GM19023 (cell line): Measurements from ENCODE around the gene DGAT2.
A peak's percentile ranks its signal among the peaks of the same experiment; 100 is the strongest.

Source experiments
- ATAC-seq: cut with Tn5 transposase; IDR thresholded peaks from one replicate; pipeline ENCODE4 v1.9.1; 2021; ENCODE audit warnings: mild to moderate bottlenecking, moderate library complexity; ENCODE audit not compliant: unreplicated experiment

DGAT2 gene

DNA sequence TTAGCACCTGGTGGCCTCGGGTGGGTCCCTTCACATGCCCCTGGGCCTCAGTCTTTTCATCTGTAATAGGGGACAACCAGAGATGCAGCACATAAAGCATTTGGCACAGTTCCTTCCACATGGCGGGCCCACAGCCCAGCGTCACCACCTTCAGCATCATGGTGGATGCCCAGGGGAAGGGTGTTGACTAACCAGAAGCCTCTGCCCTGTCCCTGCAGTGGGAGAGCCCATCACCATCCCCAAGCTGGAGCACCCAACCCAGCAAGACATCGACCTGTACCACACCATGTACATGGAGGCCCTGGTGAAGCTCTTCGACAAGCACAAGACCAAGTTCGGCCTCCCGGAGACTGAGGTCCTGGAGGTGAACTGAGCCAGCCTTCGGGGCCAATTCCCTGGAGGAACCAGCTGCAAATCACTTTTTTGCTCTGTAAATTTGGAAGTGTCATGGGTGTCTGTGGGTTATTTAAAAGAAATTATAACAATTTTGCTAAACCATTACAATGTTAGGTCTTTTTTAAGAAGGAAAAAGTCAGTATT lies 31.6 kb downstream of the DGAT2 start:
- no peak for ATAC-seq

DNA sequence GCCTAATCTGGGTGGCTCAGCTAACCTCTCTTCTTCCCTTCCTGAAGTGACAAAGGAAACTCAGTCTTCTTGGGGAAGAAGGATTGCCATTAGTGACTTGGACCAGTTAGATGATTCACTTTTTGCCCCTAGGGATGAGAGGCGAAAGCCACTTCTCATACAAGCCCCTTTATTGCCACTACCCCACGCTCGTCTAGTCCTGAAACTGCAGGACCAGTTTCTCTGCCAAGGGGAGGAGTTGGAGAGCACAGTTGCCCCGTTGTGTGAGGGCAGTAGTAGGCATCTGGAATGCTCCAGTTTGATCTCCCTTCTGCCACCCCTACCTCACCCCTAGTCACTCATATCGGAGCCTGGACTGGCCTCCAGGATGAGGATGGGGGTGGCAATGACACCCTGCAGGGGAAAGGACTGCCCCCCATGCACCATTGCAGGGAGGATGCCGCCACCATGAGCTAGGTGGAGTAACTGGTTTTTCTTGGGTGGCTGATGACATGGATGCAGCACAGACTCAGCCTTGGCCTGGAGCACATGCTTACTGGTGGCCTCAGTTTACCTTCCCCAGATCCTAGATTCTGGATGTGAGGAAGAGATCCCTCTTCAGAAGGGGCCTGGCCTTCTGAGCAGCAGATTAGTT lies 32.3 kb downstream of the DGAT2 start:
- no peak for ATAC-seq

DNA sequence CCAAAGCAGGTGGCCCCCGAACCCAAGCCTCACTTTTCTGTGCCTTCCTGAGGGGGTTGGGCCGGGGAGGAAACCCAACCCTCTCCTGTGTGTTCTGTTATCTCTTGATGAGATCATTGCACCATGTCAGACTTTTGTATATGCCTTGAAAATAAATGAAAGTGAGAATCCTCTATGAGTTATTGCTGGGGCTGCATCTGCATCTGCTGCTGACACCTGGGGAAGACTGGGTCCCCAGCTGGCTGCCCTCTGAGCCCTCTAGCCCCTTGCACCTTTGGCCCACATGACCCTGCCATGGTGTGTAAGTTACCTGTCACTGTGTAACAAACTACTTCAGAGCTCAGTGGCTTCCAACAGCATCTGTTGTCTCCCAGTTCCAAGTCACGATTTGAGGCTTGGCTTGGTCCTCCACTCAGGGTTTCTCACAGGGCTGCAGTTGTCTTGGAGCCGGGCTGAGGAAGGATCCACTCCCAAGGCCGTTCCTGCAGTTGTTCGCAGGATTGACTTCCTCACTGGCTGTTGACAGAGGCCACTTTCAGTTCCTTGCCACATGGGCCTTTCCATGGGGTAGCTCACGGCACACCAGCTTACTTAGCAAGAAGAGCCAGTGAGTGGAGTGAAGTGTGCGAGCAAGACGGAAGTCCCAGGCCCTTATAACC lies 32.9 kb downstream of the DGAT2 start:
- ATAC-seq = no peak

DNA sequence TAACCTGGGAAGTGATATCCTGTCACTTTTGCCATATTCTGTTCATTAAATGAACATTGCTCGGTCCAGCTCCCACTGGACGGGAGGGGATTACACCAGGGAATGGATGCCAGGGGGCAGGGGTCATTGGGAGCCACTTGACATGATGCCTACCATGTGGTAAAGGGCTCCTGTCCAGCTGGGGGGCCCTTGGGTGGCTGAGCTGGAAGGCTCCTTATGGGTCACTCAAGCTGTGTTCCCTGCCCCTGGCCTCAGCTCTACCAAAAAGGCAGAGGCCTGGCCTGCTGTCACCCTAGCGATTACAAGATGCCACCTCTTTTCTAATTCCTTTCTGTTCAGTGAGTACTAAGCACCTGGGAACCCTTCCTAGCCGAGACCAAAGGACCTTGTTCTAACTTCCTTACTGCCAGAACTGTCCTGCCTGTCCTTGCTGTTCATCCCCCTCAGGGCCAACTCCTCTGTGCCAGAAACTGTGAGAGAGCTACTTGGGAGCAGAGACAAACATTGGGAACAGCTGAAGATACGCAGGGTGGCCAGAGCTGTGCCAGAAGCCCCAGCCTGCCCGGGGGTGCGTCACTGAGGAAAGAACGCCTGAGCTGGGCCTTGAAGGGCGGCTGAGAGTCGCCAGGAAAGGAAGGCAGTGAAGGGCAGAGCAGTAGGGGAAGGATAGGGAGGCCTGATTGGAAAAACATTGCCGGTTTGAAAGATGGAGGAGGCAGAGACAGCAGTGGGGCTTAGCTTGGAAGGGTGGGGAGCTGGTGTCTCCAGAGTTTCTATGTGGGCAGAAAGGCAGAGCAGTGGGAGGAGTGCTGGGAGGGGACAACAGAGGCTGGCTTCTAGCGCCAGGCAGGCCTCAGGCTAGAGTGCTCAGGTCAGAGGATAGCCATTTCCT lies 33.7 kb downstream of the DGAT2 start:
- no peak for ATAC-seq

DNA sequence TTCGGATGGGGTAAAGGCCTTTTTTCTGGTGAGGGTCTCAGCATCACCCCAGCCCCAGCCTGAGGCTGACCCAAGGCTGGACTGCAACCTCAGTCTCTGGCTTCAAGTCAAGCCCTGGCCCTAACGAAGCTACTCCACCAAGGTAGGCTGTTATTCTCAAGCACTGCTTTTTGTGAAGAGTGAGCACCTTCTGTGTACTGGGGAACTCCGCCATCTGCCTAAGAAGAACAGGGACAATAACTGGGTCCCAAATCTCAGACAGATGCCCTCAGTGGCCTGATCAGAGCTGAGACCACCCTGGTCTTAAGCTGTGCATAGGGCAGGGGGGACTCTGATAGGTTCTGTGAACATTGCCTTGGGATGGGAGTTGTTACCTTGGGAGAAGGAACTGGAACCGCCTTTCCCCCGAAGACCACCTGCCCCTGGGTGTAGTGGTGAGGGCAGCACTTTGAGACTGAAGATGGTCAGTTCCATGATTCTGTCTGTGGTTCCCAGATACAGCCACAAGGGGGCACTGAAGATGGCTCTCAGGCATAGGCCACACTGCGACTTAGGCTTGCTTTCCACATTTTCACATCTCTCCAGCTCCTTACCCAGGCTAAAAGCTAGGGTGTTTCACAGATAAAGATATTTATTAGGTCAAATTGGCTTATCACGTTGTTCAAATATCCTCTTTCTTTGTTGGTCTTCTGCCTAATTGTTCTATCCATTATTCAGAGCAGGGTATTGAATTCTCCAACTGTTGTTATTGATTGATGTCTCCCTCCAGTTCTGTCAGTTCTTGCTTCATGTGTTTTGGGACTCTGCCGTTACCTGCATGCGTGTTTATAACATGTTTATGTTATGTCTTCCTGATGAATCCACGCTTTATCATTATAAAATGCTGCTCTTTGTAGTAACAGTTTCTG lies 34.6 kb downstream of the DGAT2 start:
- no peak for ATAC-seq

DNA sequence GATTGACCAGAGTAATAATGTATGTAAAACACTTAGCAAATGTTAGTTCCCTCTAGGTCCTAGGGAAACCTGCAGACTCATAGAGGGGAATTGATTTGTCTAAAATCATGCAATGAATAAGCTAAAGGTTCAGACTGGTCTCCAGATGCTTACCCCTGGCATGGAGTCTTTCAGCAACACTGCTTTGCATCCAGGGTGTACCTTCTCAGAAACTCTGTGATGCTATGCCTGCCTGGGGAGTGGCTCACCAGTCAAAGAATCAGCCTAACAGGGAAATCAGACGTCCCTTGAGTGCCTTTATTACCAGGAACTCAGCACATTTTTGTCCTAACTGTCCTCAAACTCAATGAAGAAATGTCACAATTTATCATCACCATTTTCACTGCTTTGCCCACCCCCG lies 40.5 kb downstream of the DGAT2 start:
- no peak for ATAC-seq

DNA sequence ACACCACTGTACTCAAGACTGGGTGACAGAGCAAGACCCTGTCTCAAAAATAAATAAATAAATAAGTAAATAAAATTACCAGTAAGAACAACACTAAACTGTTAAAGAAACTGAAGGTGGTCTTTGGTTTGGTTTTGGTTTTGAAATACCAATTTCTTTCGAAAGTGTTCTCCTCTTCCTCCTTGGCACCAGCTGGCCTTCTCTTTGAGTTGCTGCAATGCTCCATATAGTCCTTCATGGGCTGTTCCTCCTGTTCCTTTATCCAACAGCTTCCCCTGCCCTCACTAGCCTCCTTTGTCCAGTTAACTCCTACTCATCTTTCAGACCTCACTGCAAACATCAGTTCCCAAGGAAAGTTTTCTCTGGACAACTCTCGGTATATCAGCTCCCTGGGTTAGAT lies 41.4 kb downstream of the DGAT2 start:
- no peak for ATAC-seq

DNA sequence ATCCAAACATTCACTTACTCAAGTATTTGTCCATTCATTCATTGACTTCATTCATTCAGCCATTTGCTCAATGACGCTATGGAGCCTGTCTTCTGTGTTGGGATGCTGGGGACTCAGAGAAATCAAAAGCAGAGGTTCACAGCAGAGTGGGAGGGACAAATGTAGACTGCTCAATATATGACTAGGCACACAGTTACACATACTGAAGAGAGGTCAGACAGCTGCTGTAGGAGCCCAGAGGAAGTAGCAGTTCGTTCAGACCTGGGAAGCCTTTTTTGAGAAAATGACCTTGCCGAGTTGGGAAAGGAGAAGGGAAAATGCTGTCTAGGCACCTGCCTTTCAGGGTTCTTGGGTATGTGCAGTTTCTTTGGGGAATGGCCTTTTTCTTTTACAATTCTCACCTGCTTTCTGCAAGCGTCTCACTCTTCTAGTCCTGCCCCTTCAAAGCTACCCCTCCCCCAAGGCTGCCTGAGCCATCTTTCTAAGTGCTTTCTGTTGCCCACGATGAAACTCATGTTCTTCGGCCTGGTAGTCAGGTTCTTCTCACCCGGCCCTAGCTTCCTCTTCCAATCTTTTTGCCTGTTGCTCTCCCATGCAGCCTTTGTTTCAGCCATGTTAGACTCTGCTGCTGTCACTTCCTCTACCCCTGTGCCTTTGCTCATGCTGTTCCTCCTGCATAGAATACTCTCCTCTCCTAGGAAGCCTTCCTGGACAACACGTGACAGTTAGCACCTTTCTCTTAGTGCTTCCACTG lies 42.2 kb downstream of the DGAT2 start:
- ATAC-seq = no peak

DNA sequence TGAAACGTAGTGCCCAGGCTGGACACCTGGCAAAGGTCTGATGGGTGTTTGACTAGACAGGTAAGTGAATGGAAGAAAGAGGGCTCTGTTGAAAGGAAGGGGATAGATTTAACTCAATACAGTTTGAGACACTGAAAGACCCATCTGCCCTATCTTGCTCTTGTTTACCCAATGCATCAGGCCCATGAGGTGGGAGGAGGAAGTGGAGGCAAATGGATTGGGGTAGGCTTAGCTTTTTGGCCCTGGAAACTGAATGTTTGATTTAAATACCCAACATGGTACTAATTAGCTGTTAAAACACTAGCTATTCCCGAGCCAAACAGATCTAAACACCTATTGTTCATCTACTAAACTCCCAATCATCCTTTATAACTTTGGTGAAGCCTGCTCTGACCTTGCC lies 42.9 kb downstream of the DGAT2 start:
- ATAC-seq = no peak

DNA sequence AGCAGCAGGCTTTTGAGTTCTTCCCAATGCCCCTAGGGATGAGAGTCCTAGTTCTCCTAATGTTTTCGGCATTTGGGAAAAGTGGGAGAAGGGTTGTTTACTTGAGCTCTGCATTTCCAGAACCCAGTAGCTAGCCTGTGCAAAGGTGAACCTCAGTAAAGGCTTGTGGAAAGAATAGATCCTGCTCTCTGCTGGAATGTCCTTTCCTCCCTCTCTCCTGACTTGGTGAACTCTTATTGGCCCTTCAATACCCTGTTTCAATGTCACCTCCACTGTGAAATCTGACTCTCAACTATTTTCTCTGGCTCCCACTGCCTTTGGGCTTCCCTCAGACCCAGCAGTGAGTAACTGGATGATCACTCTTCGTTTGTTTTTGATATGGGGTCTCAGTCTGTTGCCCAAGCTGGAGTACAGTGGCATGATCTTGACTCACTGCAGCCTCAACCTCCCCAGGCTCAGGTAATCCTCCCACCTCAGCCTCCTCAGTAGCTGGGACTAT lies 44.0 kb downstream of the DGAT2 start:
- no peak for ATAC-seq

DNA sequence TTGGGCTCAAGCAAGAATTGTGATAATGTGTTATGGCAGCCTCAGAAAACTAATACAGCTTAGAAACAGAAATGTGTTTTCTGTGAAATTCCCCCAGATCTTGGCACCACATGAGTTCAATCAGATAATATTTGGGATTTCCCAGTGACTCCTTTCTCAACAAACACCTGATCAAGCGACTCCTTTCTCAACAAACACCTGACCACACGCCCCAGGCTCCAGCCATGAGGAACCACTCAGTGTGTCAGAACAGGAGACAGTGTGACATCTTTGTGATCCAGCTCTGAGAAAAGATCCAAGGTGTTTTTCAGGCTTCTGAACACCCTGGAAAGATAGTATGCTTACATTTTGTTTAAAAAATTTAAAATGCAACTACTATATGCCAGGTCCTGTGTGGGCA lies 44.5 kb downstream of the DGAT2 start:
- no peak for ATAC-seq

DNA sequence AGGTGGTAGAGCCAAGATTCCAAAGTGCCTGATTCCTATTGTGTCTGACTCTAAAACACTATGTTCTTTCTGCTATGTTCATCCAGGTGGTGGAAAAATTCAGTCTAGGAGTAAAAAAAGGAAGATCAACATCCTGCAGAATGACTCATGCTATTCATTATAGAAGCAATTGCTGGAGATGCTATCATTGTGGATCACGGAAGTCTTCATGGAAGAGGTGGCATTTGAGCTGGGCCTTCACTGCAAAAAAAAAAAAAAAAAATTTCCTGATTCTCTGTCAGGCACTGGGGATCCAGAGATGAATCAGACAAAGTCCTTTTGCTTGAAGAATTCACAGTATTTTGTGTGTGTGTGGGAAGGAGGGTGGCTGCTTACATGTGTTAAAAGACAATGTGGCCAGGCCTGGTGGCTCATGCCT lies 45.1 kb downstream of the DGAT2 start:
- ATAC-seq = no peak

DNA sequence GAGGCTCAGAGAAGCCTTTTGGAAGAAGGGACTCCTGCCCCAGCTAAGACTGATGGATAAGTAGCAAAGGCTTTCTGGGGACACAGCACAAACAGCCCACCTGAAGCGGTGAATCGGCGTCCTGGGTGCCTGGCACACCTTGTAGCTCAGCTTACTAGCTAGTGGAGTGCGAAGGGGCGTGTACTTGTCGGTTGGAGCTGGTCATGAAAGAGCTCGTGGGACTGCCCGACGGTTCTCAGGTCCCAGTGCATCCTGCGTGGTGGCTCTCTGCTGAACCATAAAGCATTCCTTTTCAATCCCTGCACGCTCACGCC lies 45.7 kb downstream of the DGAT2 start:
- peak; percentile 30 for ATAC-seq

DNA sequence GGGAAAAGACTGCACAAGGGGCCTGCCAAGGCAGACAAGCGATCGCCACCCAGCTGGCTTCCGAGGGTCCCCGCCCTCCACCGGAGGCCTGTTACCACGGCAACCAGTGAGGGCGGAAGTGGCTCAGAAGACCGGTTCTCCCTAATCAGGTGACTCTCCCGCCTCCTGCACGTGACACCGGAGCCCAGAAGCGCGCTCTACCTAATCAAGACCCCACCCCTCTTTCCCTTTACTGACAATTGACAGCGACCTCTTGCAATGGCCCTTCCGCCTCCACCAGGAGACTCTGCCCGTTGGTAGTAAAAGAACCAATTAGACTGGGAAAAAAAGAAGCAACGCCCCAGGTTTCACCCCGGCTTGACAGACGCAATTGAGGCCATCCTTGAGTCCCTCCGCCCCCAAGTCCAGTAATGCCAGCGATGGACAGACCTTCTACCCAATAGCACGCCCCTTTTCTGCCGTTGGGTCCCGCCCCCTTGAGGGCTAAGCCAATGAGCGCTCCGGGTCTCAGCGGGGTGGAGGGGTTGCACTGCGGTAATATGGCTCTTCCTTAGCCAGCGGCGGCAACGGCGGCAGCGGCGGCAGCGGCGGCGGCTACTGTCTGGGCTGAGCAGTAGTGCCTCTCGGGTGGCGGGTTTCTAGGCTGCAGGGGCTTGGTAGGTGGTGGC lies 46.2 kb downstream of the DGAT2 start, which contains the start of gene UVRAG:
Gene UVRAG (plus strand): TSS at position 534 of the 668 bp plus-strand sequence. CDS start 198 bp downstream, outside the sequence.
- ATAC-seq = peak; percentile 80

DNA sequence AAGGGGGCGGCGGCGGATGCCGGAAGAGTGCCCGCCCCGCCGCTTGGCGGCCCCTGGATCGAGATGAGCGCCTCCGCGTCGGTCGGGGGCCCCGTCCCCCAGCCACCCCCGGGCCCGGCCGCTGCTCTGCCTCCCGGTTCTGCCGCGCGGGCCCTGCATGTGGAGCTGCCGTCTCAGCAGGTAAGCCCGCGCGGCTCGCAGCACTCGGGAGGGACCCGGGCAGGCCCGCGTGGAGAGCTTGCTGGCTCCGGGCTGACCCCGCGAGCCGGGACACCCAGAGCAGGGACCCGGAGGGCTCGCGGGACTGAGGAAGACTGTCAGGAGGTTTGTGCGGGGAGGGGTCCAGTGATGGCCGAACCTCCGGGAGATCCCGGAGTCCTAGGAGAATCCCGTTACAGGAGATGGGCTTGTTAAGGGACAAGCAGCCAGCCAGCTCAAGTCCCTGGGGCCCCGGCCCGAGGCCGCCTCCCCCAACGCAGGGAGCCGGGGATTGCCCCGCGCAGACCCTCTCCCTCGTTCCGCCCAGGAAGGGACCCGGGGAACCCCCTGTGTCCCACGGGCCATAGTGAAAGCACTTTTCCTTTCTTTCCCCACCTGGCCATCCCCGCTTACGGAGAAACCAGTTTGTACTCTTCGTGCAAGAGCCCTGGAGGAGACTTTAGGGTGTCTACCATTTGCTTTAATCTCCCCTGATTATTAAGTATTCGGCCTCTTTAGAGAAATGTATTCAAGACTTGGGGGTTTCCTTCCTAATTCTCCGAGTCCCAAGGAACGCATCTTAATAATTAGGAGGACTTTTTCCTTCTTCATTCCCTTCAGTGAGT lies 47.0 kb downstream of the DGAT2 start:
- peak; percentile 24 for ATAC-seq

DNA sequence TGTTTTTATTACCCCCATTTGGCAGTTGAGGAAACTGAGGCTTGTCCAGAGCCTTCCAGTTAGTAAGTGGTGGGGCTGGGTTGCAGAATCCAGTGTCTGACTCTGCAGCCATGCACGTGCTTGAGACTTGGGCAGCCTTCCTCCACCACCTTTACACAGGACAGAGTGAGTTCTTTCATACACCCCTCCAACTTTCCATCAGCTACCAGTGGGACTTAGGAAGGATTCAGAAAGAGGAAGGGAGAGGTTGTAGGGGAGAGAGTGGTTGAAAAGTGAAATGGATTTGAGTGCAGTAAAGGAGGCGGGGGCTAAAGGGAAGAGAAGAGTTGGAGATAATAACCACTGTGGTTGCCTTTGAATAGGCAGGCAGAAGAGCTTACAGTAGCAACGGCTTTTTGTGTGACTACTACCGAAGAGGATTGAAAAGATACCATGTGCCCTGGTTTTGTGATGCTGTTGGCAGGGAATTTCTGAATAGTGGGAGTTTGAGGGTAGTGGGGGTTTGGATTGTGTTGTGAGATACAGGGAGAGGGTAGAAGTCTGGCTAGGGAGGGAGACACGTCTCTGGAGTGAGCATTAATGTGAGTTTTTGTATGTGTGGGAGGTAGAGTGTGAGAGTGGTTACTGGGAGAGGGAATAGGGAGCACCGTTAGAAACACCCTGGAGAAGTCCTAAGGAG lies 48.1 kb downstream of the DGAT2 start:
- no peak for ATAC-seq

DNA sequence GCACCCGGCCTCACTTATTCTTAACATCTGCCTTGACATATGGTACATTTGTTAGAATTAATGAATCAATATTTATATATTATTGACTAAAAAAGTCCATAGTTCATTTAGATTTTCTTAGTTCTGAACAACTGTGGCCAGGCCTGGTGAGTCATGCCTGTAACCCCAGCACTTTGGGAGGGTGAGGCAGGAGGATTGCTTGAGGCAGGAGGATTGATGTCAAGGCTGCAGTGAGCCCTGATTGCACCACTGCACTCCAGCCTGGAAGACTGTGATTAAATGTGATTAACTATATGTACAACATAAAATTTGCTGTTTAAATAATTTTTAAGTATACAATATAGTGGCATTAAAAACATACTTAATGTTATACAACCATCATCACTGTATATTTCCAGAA lies 52.1 kb downstream of the DGAT2 start:
- no peak for ATAC-seq

DNA sequence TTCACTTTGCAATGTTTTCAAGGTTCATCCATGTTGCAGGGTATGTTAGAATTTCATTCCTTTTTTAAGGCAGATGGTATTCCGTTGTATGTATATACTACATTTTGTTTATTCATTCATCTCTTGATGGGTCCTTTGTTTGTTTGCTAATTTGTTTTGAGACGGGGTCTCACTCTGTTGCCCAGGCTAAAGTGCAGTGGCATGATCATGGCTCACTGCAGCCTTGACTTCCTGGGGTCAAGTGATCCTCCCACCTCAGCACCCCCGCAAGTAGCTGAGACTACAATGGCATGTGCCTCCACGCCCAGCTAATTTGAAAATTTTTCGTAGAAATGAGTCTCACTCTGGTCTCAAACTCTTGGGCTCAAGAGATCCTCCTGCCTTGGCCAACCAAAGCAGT lies 52.6 kb downstream of the DGAT2 start:
- ATAC-seq = no peak
